Measurements from ENCODE around the gene OMP.

OMP gene

GRCh38 chr11:77108436-77108835, 5.8 kb downstream of the OMP start:
- no peak for DNase-seq

GRCh38 chr11:77109236-77110019, 6.8 kb downstream of the OMP start:
- no peak for DNase-seq

- DNase-seq = no peak
Observed at GRCh38 chr11:77110836-77111235, 8.2 kb downstream of the OMP start.

GRCh38 chr11:77111277-77111676, 8.6 kb downstream of the OMP start:
- no peak for DNase-seq

- no peak for DNase-seq
Observed at GRCh38 chr11:77111946-77112345, 9.3 kb downstream of the OMP start.

GRCh38 chr11:77112641-77113381, 10.2 kb downstream of the OMP start:
- DNase-seq = no peak

GRCh38 chr11:77113382-77114088, 10.9 kb downstream of the OMP start:
- no peak for DNase-seq

GRCh38 chr11:77114089-77114463, 11.4 kb downstream of the OMP start:
- DNase-seq = no peak

GRCh38 chr11:77115181-77115611, 12.6 kb downstream of the OMP start:
- no peak for DNase-seq

GRCh38 chr11:77115956-77116355, 13.3 kb downstream of the OMP start:
- no peak for DNase-seq

- DNase-seq = peak; percentile 55
Observed at GRCh38 chr11:77117492-77117891, 14.9 kb downstream of the OMP start.

- DNase-seq = no peak
Observed at GRCh38 chr11:77118086-77118485, 15.4 kb downstream of the OMP start.

- DNase-seq = no peak
Observed at GRCh38 chr11:77118971-77119370, 16.3 kb downstream of the OMP start.

- DNase-seq = no peak
Observed at GRCh38 chr11:77119531-77119936, 16.9 kb downstream of the OMP start.

GRCh38 chr11:77120571-77120970, 17.9 kb downstream of the OMP start:
- DNase-seq = no peak

- DNase-seq = no peak
Observed at GRCh38 chr11:77121096-77121640, 18.5 kb downstream of the OMP start.

GRCh38 chr11:77121876-77122575, 19.4 kb downstream of the OMP start:
- no peak for DNase-seq

GRCh38 chr11:77122576-77123212, 20.1 kb downstream of the OMP start:
- no peak for DNase-seq

- DNase-seq = no peak
Observed at GRCh38 chr11:77123591-77123990, 21.0 kb downstream of the OMP start.

GRCh38 chr11:77124041-77124440, 21.4 kb downstream of the OMP start:
- DNase-seq = no peak

- DNase-seq = no peak
Observed at GRCh38 chr11:77124488-77124887, 21.8 kb downstream of the OMP start.

- DNase-seq = no peak
Observed at GRCh38 chr11:77125191-77125590, 22.6 kb downstream of the OMP start.
